ENCODE data around the gene MRTFB.

The MRTFB gene

DNA sequence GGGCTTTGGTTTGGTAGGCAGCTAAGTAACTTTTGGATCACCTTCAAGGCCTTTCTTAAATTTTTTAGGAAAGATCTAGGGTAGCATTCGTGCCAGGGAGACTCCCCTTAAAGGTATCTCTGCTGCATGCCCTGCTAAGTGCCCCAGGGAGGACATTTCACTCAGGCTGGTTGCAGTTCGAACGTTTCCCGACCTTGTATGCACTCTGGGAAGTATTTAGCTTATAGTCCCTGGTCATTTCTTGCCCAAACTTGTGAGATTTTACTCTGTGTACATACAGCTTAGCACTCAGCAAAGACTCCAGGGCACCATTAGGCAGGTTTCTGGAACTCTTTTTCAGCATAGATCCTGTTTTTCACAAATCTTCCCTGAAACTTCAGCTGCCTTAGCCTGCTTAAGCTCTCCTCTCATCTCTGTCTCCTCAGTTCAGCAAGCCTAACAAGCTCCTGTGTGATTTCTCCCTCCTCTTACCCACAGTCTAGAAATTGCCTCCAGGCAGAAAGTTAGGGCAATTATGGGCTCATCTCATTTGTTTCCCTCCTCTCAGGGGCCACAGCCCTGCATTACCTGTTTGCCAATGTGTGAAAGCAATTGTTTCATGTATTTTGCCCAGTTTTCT, 84.6 kb downstream of the MRTFB start:
- Histone ChIP-seq H3K9me3 (replicated peaks; ENCODE audit: insufficient read depth, low read length) (no peaks in the 10 kb centered on the region), H3K9ac (ENCODE audit: low read length) (no peak overlapping the region)

DNA sequence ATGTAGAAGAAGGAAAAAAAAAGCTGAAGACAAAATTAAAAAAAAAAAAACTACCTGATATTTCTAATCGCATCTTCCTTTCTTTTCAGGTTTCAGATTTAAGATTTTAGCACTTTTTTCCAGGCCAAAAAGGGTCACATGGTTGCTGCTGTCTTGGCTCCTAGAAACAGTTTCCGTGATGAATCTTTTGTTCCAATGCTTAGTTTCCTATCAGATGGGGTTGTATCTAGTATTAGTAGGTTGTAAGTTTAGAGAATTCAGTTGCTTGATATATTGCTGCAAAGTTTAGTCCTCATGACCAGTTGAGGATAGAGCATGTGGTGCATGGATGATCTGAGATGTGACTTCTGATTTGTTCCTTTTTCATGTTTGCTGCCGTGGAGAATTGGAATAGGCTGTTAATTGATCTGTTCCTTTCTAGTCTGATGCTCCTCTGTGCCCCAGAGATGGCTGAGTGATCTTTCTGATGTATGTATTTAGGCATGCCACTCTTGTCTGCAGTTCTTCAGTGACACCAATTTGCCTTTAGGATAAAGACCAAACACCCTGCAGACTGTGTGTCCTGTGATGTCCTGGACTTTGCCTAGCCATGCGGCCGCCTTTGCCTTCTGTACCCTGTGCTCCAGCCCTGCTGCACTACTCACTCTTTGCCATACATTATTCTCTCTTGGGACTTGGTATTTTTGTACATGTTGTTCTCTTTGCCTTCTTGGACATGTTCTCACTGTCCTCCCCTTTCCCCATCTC, 94.0 kb downstream of the MRTFB start:
- H3K79me2 ChIP-seq (ENCODE audit: low read length): no peaks in the 10 kb centered on the region
- H3K4me3 ChIP-seq (ENCODE audit: low read length): no peak overlapping the region
- TF ChIP-seq, protein P1, sequence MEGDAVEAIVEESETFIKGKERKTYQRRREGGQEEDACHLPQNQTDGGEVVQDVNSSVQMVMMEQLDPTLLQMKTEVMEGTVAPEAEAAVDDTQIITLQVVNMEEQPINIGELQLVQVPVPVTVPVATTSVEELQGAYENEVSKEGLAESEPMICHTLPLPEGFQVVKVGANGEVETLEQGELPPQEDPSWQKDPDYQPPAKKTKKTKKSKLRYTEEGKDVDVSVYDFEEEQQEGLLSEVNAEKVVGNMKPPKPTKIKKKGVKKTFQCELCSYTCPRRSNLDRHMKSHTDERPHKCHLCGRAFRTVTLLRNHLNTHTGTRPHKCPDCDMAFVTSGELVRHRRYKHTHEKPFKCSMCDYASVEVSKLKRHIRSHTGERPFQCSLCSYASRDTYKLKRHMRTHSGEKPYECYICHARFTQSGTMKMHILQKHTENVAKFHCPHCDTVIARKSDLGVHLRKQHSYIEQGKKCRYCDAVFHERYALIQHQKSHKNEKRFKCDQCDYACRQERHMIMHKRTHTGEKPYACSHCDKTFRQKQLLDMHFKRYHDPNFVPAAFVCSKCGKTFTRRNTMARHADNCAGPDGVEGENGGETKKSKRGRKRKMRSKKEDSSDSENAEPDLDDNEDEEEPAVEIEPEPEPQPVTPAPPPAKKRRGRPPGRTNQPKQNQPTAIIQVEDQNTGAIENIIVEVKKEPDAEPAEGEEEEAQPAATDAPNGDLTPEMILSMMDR (IDR thresholded peaks at IDR 0.05; ENCODE audit: low read length): no peak
- no peak for TF ChIP-seq EZH2 (optimal IDR thresholded peaks at IDR 0.05; ENCODE audit: low read depth, low read length)
- no peak for TF ChIP-seq EZH2phosphoT487 (IDR thresholded peaks at IDR 0.05; ENCODE audit: low read length)
- no peak overlapping the region for H3K4me2 ChIP-seq (ENCODE audit: low read depth, low read length)
- no peaks in the 10 kb centered on the region for H3K9me3 ChIP-seq (replicated peaks; ENCODE audit: insufficient read depth, low read length)
- no peak overlapping the region for H3K27ac ChIP-seq (ENCODE audit: low read length)
- H3K9ac ChIP-seq (ENCODE audit: low read length): no peak overlapping the region
- H4K20me1 ChIP-seq (ENCODE audit: insufficient read depth, low read length): no peaks in the 10 kb centered on the region
- DNase-seq: no peak
- no peaks in the 10 kb centered on the region for H3K9me2 ChIP-seq (replicated peaks; ENCODE audit: insufficient read depth, low read length)
- H3K27me3 ChIP-seq (replicated peaks; ENCODE audit: insufficient read depth, low read length): no peaks in the 10 kb centered on the region
- peaks cover 7% of the 10 kb centered on the region for H3K4me1 ChIP-seq (ENCODE audit: low read length)
- no peaks in the 10 kb centered on the region for H3K36me3 ChIP-seq (replicated peaks; ENCODE audit: insufficient read depth, low read length)
- no peaks in the 10 kb centered on the region for H3F3A ChIP-seq (ENCODE audit: insufficient read depth, low read length)
- H2AFZ ChIP-seq (ENCODE audit: low read length): no peak overlapping the region

More for the DNA sequence above, 84.6 kb downstream of the MRTFB start:
- Histone ChIP-seq H3K79me2 (ENCODE audit: low read length) (no peaks in the 10 kb centered on the region), H2AFZ (ENCODE audit: low read length) (no peak overlapping the region), H3K4me2 (ENCODE audit: low read depth, low read length) (no peak overlapping the region), H3K9me2 (replicated peaks; ENCODE audit: insufficient read depth, low read length) (no peaks in the 10 kb centered on the region), H3K27ac (ENCODE audit: low read length) (no peak overlapping the region), H3K27me3 (replicated peaks; ENCODE audit: insufficient read depth, low read length) (no peaks in the 10 kb centered on the region), H3K4me3 (ENCODE audit: low read length) (no peak overlapping the region), H3K4me1 (ENCODE audit: low read length) (no peaks in the 10 kb centered on the region), H3F3A (ENCODE audit: insufficient read depth, low read length) (no peaks in the 10 kb centered on the region), H4K20me1 (ENCODE audit: insufficient read depth, low read length) (no peaks in the 10 kb centered on the region), H3K36me3 (replicated peaks; ENCODE audit: insufficient read depth, low read length) (no peaks in the 10 kb centered on the region)
- DNase-seq: no peak
- TF ChIP-seq EZH2phosphoT487 (IDR thresholded peaks at IDR 0.05; ENCODE audit: low read length) (no peak), EZH2 (optimal IDR thresholded peaks at IDR 0.05; ENCODE audit: low read depth, low read length) (no peak)
- TF ChIP-seq, protein P1 (IDR thresholded peaks at IDR 0.05; ENCODE audit: low read length): no peak

DNA sequence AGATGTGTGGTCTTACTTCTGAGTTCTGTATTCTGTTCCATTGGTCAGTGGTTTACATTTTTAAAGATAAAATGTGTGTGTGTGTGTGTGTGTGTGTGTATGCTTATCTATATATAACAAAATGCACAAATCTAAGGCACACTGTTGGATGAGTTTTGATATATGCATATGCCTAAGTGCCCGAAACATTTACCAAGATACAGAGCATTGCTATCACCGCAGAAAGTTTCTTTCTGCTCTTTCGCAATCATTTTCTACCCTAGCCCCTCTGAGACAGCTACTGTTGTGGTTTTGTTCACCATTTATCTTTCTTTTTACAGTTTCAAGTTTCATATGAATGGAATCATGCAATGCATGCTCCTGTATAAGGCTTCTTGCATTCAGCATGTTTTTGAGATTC, 97.0 kb downstream of the MRTFB start:
- H3K9ac ChIP-seq (ENCODE audit: low read length): no peak overlapping the region
- no peaks in the 10 kb centered on the region for H3K9me2 ChIP-seq (replicated peaks; ENCODE audit: insufficient read depth, low read length)
- H4K20me1 ChIP-seq (ENCODE audit: insufficient read depth, low read length): no peaks in the 10 kb centered on the region
- H3K9me3 ChIP-seq (replicated peaks; ENCODE audit: insufficient read depth, low read length): no peaks in the 10 kb centered on the region
- no peaks in the 10 kb centered on the region for H3K36me3 ChIP-seq (replicated peaks; ENCODE audit: insufficient read depth, low read length)
- no peak overlapping the region for H3K4me2 ChIP-seq (ENCODE audit: low read depth, low read length)
- H3K4me1 ChIP-seq (ENCODE audit: low read length): peaks cover 7% of the 10 kb centered on the region
- H3K4me3 ChIP-seq (ENCODE audit: low read length): no peak overlapping the region
- no peaks in the 10 kb centered on the region for H3K27me3 ChIP-seq (replicated peaks; ENCODE audit: insufficient read depth, low read length)
- no peak for DNase-seq
- no peaks in the 10 kb centered on the region for H3K79me2 ChIP-seq (ENCODE audit: low read length)
- H3K27ac ChIP-seq (ENCODE audit: low read length): no peak overlapping the region
- H2AFZ ChIP-seq (ENCODE audit: low read length): no peak overlapping the region
- no peak for TF ChIP-seq EZH2 (optimal IDR thresholded peaks at IDR 0.05; ENCODE audit: low read depth, low read length)
- TF ChIP-seq, protein P1 (IDR thresholded peaks at IDR 0.05; ENCODE audit: low read length): no peak
- no peak for TF ChIP-seq EZH2phosphoT487 (IDR thresholded peaks at IDR 0.05; ENCODE audit: low read length)
- H3F3A ChIP-seq (ENCODE audit: insufficient read depth, low read length): no peaks in the 10 kb centered on the region
